HG02678 (cell line): ENCODE measurements around the gene UHMK1.
"Not testable (repeated sequence)": the region's sequence is repeated elsewhere in the genome, so short reads cannot be mapped to it uniquely, and the experiment has no call there.

Experiments
- ATAC-seq: cut with Tn5 transposase; IDR thresholded peaks from one replicate; pipeline ENCODE4 v1.9.1; 2021; ENCODE audit warnings: mild to moderate bottlenecking, moderate library complexity; ENCODE audit not compliant: unreplicated experiment

The UHMK1 gene, protein sequence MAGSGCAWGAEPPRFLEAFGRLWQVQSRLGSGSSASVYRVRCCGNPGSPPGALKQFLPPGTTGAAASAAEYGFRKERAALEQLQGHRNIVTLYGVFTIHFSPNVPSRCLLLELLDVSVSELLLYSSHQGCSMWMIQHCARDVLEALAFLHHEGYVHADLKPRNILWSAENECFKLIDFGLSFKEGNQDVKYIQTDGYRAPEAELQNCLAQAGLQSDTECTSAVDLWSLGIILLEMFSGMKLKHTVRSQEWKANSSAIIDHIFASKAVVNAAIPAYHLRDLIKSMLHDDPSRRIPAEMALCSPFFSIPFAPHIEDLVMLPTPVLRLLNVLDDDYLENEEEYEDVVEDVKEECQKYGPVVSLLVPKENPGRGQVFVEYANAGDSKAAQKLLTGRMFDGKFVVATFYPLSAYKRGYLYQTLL

DNA sequence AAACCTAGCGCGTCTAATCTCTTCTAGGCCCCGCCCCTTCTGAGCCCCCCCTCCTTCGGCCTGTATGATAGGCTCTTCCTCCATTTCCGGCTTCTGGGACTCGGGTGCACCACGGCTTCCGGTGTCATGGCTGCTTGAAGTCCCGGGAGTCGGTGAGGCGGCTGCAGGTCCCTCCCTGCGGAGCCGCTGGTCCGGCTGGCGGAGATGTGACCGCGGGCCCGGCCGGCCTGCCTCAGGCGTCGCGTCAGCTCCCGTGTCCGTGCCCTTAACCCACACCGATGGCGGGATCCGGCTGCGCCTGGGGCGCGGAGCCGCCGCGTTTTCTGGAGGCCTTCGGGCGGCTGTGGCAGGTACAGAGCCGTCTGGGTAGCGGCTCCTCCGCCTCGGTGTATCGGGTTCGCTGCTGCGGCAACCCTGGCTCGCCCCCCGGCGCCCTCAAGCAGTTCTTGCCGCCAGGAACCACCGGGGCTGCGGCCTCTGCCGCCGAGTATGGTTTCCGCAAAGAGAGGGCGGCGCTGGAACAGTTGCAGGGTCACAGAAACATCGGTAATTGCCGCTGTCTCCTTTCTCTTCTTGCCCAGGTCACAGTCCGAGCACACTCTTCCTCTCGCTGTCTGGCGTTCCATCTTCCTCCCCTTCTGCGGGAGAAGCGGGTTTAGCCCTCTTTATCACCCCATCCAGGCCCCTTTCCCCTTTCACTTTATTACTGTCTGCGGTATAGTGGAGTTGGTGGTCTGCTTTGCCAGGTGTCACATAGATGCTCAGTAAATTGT is at the start of gene UHMK1:
UHMK1 (plus strand) TSS at position 96 of the 773 bp plus-strand sequence; CDS start at position 279, 183 bp downstream.
- peak; percentile 96 for ATAC-seq

DNA sequence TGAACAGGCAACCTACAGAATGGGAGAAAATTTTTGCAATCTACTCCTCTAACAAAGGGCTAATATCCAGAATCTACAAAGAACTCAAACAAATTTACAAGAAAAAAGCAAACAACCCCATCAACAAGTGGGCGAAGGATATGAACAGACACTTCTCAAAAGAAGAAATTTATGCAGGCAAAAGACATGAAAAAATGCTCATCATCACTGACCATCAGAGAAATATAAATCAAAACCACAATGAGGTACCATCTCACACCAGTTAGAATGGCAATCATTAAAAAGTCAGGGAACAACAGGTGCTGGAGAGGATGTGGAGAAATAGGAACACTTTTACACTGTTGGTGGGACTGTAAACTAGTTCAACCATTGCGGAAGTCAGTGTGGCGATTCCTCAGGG is 43.3 kb upstream of the UHMK1 start:
- not testable (repeated sequence) for ATAC-seq

- no peak for ATAC-seq
Measured at GRCh38 chr1:162456323-162456722, 41.3 kb upstream of the UHMK1 start.

DNA sequence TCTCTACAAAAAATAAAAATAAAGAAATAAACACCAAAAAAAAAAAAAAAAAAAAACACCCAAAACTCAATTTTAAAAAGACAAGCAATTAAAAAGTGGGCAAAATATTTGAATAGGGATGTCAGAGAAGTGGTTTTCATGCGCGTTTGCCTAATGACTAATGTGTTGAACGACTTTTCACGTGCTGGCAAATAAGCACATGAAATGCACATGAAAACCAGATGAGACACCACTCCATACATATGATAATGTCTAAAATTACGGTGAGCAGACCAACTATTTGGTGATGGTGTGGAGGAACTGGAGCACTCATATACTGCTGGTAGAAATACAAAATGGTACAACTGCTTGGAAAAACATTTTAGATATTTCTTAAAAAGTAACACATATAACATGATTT is 39.4 kb upstream of the UHMK1 start:
- no peak for ATAC-seq

- not testable (repeated sequence) for ATAC-seq
Measured at GRCh38 chr1:162462425-162462824, 35.2 kb upstream of the UHMK1 start.

DNA sequence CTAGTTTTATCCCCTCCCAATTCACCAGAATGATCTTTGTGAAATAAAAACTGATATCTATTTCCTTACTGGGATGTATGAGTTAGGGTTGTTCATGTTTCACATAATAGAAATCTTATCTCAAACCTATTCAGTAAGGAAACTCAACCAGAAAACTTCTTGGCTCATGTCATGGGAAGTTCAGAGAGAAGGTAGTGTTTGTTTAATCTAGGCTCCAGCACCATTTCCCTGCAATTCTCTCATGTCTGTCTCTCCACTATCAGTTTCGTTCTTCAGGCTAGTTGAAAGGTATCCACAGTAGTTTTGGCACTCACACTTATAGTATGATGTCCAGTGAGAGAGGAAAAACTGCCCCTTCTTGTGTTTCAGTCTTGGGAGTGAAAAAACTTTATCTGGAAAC is 34.6 kb upstream of the UHMK1 start:
- ATAC-seq, result no peak

DNA sequence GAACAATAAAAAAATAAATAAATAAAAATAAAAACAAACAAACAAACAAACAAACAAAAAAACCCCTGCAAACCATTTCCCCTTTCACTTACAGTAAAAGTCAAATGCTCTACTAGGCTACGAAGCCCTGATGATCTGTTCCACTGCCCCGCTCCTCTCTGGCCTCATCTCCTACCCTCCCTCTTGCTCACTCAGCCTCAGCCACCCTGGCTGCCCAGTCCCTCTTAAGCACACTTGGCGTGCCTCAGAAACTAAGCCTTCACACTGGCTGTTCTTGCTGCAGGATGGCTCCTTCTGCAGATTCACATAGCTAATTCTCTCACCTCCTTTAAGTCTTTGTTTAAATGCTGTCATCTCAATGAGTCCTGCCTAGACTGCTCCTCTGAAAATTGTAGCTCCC is 30.8 kb upstream of the UHMK1 start:
- ATAC-seq, result no peak

- no peak for ATAC-seq
Measured at GRCh38 chr1:162470216-162470615, 27.4 kb upstream of the UHMK1 start.

DNA sequence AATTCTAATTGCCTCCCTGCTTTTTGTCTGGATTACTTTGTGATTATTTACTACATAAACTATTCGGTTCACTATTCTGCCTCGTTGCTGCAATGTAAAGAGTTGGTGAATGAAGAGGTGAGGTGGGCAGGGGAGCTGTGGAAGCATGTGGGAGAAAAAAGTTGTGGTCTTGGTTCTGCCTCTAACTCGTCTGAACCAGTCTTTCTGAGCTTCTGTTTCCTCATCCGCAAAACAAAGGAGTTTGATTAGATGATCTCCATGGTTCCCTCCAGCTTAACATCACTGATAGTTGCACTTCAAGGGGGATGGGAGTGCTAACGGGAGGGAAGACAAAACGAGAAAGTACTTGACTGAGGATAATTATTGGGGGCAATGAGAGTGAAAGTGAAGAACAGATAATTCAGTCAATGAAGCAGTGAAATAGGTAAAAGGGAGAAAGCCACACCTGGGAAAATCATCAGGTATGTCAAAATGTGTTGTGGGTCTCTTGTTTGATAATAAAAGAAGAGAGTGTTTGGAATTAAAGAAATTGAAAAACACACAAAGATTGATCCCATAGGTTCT is 26.2 kb upstream of the UHMK1 start:
- ATAC-seq, result no peak

GRCh38 chr1:162475089-162475488 is 22.5 kb upstream of the UHMK1 start:
- no peak for ATAC-seq

- no peak for ATAC-seq
Measured at GRCh38 chr1:162475539-162476185, 22.0 kb upstream of the UHMK1 start.

GRCh38 chr1:162476620-162477019 is 21.0 kb upstream of the UHMK1 start:
- ATAC-seq, result no peak

DNA sequence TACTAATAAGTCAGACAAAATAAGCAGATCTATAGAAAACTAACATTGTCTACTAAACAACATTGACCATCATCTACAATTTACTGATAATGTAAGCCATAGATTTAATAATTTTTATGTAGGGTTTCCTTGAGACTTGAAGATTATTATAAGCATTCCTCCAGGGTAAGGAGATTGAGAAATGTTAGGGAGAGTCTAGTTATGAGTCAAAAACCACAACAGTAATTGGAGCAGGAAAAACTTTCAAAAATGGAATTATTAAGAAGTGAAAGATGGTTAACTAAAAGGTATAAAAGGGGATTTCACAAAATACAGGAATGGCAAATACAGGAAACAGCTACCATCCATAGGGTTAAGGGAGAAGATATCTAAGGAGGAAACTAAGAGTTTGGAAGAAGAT is 12.4 kb upstream of the UHMK1 start:
- ATAC-seq, result no peak

DNA sequence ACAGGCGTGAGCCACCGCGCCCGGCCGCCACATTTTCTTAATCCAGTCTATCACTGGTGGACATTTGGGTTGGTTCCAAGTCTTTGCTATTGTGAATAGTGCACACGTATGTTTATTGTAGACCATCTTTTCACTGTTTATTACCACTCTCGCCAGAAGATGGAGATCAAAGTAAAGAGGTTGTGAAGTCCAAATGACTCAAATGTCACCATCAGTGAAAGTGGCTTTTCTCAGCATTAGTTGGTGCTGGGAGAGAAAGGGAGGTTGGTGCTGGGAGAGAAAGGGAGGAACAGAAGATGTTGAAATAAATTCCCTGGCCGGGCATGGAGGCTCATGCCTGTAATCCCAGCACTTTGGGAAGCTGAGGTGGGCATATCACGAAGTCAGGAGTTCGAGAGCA is 10.4 kb upstream of the UHMK1 start:
- no peak for ATAC-seq

DNA sequence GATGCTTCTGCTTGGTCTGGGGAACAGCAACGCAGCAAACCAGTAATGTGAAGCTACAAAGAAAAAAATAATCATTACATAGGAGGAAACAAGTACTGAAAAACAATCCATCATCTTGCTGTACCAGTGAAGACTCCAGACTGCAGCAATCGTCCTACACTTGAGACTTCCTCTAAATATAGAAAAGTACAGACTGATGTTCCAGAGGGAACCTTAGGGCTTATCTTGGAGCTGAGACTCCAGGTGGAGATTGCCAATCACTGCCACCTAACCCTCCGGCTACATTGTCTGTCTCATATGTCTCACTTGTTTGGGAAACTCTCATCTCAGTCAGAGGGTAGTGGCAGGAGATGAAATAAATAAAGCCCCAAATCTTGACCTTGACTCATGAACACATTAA is 9.4 kb upstream of the UHMK1 start:
- ATAC-seq, result no peak

GRCh38 chr1:162495531-162496233 is 1.9 kb upstream of the UHMK1 start:
- ATAC-seq, result not testable (repeated sequence)

DNA sequence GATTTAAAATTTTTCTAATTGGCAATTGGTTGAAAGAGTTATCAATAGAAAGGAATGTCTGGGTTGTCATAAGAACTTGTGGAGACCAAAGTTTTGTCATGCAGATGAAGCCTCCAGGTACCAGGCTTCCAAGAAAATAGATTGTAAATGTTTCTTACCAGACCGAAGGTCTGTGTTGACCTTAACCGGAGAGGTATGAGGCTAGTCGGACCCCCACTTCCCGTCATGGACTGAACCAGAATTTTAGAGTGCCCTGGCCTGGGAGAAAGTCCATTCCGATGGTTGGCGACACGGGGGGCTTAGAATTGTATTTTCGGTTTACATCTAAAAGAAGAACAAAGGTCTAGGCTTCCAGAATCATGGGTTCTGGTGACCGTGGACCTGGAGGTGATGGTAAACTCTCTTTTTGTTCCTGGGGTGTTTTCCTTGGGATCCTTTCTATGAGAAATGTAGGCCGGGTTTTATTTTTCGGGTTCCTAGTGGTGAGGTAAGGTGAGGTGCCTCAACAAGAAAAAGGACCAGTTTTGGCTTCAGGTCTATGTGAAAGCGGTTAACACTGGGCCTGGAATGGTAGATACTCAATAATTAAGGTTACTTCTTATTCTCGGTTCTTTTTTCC is 405 bp upstream of the UHMK1 start:
- ATAC-seq, result no peak

GRCh38 chr1:162498496-162498810 is 835 bp downstream of the UHMK1 start:
- peak; percentile 18 for ATAC-seq

DNA sequence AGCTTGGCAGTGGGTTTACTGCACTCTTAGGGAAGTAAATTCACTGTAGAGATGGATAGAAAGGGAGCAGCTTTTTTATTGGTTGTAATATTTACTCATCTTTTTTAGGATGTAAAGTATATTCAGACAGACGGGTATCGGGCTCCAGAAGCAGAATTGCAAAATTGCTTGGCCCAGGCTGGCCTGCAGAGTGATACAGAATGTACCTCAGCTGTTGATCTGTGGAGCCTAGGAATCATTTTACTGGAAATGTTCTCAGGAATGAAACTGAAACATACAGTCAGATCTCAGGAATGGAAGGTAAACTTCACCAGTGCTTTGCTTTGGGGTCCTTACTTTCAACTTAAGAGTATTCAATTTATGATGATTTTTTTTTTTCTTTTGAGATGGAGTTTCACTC is 3.2 kb downstream of the UHMK1 start:
- no peak for ATAC-seq

DNA sequence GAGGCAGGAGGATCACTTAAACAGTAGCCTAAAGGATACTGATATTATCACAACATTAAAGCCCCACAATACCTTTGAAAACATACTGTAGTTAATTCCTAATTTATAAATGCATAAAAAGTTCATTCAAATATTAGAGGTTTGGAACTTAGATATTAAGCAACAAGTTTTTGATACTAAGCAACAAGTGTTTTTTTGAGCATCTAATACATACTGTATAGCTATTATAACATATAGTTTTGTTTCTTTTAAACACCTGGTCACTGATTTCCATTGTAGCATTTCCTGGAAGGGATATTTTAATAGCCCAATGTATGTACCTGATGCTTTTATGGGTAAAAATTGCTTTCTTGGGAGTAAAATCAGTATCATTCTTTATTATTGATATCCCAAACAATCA is 4.5 kb downstream of the UHMK1 start:
- no peak for ATAC-seq
